Activated CD4-positive, CD25-positive, alpha-beta regulatory T cell treated with anti-CD3 and anti-CD28 coated beads, Interleukin-2, amount 50 U/mL, for 24 hours (primary cell): Measurements from ENCODE around the gene PLEKHB1.
"Not testable (repeated sequence)": the region's sequence is repeated elsewhere in the genome, so short reads cannot be mapped to it uniquely, and the experiment has no call there.

Experiments used
- ATAC-seq, 2 donors: fragments of 150-1000 bp; cut with Tn5 transposase; one replicate each; pipeline ENCODE4 v1.10.0; 2021; ENCODE audit warnings: mild to moderate bottlenecking in 1 of 2, moderate library complexity in 1 of 2

The PLEKHB1 gene

DNA sequence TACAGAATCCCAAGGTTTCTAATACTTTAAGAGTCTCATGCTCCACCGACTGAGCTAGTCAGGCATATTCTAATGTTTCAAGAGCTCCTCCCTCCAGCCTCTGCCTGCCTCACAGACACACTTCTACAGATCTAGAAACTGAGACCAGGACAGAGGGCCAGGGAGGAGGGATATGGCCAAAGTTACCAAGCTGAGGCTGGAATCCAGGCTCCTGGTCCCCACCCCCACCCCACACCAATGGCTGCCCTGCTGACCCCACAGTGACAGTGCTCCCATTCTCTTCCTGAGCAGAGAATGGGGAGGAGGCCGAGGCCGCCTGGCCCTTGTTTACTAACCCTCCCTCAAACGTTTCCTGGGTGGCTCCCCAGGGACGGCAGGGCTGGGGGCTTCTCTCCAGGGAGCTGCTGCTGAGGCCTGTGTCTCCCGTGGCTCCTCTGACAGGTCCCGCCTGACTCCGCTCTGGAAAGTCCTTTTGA is 2.2 kb downstream of the PLEKHB1 start:
- no peak for ATAC-seq

DNA sequence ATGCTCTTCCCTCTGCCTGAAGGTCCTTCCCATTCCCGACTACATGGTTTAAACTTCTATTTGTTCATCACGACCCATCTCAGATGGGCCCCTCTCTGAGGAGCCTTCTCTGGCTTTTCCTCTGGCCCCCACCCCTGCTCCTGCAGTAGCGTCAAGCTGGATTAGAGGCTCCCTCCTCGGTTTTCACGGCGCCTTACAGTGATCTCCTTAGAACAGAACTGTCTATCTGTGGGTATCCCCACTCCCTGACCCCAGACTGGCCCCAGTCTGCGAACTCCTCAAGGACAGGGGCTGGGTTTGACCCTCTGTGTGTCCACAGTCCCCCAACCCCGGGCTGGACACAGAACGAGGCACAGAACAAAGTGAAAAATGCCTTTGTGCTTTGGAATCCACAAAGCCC is 2.8 kb downstream of the PLEKHB1 start:
- ATAC-seq: no peak

DNA sequence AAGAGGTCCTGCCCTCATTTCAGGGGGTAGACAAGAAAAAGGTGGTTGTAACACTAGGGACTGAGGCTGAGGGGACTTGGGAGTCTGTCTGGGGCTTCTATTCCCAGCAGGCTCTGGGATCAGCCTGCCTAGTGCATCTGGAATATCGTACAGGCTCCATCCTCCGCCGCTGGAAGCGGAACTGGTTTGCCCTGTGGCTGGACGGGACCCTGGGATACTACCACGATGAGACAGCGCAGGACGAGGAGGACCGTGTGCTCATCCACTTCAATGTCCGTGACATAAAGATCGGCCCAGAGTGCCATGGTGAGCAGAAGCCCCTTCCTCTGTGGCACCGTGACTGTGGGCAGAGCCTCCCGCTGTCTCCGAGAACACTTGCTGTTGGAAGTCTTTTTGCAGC is 4.0 kb downstream of the PLEKHB1 start:
- no peak for ATAC-seq

DNA sequence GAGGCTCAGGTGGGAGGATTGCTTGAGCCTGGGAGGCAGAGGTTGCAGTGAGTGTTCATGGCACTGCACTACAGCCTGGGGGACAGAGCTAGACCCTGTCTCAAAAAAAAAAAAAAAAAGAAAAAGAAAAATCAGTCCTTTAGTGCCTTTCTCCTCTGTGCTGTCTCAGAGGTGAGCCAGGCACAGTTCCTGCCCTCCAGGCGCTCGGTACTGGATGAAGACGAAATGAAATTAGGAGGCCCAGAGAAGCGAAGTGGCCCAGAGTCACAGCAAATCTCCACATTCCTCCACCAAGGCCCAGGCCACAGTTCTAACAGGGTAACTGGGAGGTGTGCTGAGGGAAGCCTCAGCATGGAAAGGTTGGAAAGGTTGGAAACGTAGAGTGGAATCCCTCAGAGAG is 4.9 kb downstream of the PLEKHB1 start:
- no peak for ATAC-seq

DNA sequence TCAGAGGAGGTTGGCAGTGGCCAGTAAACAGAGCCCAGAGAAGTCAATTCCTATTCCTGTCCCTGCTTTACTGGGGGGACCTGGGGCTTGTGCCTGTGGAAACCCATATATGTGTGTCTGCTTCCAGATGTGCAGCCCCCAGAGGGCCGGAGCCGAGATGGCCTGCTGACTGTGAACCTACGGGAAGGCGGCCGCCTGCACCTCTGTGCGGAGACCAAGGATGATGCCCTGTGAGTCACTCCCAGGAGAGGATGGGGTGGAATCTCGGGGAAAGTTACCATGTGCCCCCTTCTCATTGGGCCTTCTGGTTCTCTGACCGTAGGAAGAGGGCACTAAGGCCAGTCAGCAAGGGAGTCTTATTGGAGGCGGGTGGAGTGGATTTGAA is 5.3 kb downstream of the PLEKHB1 start:
- ATAC-seq: no peak

DNA sequence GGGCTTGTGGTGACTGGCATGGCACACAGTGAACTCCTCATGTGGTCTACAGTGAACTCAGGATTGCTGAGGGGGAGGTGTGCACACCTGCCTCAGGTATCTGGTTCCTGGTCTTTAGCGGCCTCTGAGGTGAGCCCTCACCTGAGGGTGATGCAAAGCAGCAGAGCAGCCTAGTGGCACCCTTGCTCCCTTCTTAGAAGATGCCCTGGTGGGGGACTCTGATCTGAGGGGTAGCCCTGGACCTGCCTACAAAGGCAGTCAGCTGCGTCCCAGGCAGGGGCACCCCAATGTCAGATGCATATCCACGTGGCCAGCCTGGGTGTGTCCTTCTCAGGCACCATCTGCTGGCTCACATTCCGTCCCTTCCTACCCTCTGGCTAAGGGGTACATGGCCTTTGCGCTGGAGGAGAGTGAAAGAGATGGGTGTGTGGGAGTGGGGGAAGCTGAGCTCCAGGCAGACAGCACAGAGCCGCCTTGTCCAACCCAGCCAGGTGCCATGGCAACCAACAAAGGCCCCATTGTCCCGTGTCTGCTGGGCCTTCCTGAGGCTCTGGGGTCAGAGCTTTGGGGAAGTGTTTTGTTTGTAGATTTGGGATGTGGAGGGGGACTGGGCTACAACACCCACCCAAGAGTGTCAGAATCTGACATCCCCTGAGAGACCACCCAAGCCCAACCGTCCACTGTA is 5.8 kb downstream of the PLEKHB1 start:
- no peak for ATAC-seq

DNA sequence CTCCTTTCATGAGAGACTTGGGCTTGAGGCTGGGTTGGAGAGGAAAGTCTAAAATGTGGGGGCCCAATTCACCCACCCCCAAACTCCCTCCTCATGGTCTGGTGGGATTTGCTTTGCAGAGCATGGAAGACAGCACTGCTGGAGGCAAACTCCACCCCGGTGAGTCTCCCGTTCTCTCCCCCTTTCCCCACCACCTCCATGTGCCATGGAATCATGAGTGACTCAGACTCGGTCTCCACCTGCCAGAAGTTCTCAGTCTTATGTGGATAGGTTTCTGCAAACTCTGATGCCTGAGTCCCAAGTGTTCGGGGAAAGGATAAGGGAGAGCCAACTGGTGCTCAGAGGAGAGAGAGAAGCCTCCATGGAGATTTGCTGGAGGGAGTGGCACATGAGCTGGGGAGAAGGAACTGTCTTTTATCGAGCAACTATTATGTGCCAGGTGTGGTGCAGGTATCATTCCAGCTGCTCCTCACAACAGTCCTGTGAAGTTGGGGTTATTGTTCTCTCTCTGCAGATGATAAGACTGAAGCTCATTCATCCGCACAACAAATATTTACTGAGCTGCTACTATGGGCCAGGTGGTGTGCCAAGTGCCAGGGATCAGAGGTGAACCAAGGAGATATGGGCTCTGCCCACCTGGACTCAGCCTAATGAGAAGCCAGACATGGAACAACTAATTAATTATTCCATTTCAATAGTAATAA is 6.6 kb downstream of the PLEKHB1 start:
- no peak for ATAC-seq

DNA sequence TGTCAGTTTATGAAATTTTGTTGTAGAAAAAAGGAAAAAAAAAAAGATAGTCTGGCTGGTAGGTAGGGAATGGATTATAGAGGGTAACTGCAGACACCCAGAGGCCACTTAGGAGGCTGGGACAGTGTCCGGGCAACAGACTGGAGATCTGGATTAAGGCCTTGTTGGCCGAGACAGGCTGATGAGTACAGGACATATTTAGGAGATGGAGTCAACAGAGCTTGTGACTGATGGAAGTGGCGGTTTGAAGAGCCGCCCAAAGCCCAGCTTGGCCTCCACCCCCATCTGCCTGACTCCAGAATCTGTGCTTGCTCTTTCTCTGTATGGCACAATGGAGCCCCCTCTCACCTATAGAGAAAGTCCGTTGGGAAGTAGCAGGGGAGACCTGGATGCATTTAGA is 7.6 kb downstream of the PLEKHB1 start:
- no peak for ATAC-seq

DNA sequence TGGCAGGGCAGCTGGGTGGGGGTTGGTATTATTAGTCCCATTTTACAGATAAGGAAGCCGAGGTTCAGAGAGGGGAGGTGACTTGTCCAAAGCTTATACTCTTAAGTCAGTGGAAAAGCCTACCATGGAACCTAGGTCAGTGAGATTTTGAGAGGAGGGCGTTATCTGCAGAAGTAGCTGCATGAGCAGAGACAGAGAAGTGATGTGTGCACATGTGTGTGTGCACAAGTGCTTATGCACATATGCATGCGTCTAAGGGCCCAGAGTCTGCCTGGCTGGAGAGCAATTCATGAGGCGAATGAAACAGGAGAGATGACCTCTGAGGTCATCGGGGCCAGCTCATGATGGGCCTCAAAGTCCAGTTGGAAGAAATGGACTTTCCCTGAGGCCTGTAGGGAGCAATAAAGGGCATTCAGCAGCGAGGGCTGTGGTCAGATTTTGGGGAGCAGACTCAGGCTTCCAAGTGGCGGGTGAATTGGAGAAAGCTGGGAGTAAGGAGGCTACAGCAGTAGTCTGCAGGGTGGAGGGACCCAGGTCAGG is 8.2 kb downstream of the PLEKHB1 start:
- no peak for ATAC-seq

DNA sequence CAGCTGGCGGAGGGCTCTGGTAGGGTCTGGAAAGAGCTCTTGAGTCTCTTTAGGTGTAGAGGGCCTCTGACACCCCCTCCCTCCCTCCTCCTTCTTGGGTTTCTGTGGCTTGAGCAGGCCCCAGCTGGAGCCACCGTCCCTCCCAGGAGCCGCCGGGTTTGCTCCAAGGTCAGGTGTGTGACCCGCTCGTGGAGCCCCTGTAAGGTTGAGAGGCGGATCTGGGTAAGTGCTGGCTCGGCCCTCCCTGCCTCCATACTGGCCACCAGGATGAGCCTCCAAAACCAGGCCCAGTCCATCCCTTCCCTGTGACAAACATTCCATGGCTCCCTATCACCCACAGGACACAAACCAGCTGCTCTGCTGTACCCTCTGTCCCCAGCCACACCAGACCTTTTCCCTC is 9.3 kb downstream of the PLEKHB1 start:
- no peak for ATAC-seq

DNA sequence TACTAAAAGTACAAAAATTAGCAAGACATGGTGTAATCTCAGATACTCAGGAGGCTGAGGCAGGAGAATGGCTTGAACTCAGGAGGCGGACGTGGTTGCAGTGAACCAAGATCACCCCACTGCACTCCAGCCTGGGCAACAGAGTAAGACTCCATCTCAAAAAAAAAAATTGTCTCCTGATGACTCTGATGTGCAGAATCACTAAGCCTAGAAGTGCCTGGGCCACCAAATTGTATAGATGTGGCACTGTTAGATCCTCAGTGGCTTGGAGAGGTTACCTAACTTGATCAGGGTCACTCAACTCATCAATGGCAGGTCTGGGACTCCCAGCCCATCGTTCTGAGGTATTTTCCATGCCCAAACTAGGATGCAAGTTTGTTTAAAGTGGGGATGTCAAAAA is 10.6 kb downstream of the PLEKHB1 start:
- ATAC-seq: no peak

DNA sequence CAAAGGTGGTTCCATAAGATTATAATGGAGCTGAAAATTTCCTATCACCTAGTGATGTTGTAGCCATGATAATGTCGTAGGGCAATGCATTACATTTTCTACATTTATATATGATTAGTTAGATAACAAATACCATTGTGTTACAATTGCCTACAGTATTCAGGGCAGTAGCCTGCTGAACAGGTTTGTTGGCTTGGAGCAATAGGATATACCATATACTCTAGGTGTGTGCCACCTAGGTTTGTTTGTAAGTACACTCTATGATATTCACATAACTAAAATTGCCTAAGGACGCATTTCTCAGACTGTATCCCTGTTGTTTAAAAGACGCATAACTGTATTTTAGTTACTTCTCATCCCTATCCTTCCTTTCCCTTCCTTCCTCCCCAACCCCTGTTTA is 13.6 kb downstream of the PLEKHB1 start:
- ATAC-seq: no peak

DNA sequence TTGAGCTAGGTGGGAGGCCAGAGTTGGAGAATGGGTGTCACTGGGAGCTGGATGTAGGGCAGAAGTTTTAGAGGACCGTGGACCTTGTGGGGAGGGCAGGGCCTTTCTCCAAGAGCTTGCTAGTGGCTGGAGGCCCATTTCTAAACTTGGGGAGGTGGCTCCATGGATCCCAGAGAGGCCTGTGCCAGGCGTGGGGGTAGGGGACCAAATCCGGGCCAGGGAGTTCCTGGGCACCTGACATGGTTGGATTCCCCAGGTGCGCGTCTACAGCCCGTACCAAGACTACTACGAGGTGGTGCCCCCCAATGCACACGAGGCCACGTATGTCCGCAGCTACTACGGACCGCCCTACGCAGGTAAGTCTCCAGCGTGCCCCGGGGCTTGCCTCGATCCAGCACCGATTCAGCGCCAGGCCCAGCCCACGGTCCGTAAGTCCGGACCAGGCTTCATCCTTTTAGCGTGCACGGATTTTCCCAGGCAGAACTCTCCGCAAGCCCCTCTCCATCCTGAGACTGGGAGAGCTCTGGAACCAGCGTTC is 14.2 kb downstream of the PLEKHB1 start:
- ATAC-seq: peak; percentile 11 to 22

DNA sequence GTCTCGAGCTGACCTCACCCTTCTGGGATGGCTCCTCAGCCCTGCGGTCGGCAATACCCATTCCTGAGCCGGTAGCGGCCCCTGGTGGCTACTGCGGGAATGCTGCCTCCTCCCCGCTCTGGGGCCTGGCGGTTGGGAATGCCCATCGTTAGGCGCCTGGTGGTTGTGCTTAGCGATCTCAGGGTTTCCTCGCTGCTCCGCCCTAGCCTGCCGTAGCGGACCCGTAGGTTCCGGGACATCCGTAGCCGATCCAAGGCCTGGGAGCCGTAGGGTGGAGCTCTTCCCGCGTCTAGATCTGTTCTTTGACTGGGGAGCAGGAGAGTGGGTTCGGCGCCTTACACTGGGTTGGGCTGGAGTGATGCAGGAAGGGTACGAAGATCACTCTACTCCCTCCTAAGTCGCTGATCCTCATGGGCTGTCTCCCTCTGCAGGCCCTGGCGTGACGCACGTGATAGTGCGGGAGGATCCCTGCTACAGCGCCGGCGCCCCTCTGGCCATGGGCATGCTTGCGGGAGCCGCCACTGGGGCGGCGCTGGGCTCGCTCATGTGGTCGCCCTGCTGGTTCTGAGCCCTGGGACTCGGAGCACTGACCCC is 14.8 kb downstream of the PLEKHB1 start:
- ATAC-seq: peak; percentile 90 to 94

DNA sequence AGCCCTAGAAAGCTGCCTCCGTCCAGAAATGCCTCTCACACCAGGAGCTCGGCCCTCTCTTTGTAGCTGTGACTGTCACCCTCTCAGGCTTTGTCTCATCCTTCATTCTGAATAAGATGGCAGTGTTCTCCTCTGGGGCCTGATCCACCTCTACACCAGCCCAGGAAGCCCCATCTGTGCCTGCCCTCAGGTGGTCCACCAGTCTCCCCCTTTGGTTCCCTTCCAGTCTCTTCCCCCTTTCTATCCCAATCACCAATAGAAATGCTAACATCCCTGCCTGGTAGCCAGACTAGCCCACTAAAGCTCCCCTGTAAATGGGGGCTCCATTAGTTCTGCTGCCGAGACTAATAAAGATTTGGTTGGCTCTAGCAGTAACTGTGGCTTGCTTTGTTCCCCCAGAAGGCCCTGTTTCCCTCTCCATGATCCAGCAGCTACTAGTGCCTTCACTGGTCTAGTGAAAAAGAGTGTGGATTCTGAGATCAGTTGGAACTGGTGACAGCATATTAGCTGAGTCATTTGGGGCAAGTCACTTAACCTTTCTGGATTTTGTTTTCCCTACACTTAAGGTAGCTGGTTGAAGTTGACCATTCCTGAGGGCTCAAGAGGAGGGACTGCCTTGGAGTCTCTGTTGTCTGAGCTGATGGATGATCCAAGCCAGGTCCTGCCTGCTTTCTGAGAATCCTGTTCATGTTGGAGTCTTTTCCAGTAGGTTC is 16.2 kb downstream of the PLEKHB1 start:
- no peak for ATAC-seq

DNA sequence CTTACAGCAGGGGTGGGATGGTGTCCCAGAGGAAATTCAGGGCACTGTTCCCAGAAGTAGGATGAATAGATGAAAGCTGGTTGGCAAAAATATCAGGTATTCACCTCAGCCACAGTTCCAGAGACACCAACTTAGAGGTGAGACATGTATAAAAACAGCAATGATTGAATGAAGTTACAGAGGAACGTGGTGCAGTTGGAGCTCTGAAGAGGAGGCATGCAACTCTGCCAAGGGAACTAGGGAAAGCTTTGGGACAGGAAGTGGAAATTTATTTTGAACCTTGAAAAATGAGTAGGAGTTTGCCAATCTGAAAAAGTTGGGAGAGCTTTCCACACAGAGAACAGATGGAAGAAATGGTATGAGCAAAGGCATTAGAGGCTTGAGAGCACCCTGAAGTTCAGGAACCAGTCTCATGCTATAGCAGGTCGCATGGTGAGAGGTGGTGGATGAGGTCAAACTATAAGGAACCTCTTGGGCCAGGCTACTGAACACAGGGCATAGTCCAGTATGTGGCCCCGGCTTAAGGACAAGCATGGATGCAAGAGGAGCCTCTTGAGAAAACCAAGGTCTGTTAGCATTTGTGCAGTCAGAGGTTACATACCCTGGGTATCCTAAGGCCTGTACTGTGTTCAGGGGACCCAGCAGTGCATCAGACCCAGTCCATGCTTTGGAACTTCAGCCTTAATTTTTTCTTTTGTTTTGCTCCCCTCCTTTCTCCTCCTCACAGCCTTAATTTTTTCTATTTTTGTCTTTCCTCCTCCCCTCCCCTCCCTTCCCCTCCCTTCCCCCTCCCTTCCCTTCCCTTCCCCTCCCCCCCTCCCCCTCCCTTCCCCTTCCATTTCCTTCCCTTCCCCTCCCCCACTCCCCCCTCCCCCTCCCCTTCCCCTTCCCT is 17.5 kb downstream of the PLEKHB1 start:
- ATAC-seq: no peak

DNA sequence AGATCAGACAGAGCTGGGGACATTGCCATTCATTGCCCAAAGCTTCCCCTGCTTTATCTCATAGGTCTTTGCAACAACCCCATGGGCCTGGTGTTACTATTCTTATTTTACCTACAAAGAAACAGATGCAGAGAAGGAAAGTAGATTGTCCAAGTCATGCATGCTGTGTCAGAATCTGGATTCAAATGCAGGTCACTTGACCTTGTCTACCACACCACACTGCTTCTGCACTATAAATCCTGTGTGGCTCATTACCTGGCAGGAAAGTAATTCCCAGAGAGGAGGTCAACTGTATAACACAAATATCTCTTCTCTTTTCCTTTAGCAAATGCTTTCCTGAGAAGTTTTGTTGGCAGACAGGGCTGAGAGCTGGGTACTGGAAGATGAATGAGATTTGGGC is 18.5 kb downstream of the PLEKHB1 start:
- no peak for ATAC-seq

DNA sequence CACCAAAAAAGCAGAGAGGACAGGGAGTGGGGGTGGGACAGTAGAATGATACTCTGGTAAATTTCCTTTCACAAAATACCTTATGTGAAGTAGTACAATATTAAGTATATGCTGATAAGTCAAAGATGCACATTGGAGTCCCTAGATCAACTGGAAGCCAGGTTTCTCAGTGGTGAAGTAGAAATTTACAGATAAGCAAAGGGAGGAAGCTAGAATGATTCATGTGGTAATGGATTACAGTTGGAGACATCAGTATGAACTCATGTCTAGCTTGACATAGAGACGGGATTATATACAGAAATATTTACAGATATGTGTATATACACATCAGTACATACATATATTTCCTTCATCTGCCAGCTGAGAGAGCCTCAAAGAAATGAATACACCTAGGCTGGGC is 21.5 kb downstream of the PLEKHB1 start:
- ATAC-seq: no peak

DNA sequence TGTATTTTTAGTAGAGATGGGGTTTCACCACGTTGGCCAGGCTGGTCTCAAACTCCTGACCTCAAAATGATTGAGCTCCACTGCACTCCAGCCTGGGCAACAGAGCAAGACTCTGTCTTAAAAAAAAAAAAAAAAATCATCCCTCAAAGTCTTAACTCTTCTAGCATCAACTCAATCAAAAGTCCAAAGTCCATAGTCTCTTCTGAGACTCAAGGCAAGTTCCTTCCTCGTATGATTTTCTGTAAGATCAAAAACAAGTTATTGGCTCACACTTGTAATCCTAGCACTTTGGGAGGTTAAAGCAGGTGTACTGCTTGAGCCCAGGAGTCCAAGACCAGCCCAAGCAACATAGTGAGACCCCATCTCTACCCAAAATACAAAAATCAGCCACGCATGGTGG is 24.4 kb downstream of the PLEKHB1 start:
- ATAC-seq: no peak

DNA sequence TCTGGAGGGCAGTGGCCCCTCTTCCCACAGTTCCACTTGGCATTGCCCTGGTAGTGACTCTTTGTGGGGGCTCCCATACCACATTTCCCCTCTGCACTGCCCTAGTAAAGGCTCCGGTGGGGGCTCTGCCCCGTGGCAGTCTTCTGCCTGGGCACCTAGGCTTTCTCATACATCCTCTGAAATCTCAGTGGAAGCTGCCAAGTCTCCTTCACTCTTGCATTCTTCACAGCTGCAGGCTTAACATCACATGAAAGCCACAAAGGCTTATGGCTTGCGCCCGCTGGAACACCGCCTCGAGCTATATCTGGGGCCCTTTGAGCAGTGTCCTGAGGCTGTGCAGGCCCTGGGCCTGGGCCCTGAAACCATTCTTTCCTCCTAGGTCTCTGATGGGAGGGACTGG is 25.3 kb downstream of the PLEKHB1 start:
- ATAC-seq: no peak

DNA sequence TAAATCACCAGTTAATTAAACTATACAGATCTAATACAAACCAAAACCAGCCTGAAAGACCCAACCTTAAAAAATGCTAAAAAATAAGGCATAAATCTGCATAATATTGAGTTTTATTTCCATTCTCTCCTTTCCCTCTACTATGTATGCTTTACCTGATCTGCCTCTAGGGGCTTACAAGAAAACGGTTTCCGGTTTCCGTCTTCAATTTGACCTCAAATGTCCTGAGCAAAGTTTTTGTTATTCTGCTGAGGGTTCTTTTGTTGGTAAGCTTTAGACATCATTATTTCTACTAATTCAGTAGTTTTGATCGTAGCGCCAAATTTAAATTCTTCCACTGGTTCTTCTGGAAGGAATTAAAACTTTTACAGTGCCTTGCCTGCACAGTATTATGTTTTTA is 30.2 kb downstream of the PLEKHB1 start:
- not testable (repeated sequence) for ATAC-seq

DNA sequence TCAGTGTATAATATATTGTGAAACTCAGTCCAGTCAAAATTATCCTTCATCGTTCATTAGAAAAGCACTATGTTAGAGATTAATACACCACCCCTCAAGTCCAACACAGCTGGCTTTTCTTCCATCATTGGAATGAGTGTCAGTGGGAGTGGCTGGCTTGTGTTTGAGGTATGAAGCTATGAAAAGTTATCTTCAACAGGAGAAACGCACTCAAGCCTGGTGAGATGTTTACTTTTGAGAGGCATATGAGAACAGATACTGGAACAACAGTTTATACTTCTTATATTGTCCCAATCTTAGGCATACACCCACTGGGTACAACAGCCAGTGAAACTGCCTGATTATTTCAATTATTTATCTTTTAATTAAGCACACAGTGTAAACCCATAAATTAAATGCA is 34.3 kb downstream of the PLEKHB1 start:
- ATAC-seq: no peak
